SU-DHL-6 (cell line): ENCODE results near the gene MYH6.
"Not testable (repeated sequence)": the region's sequence is repeated elsewhere in the genome, so short reads cannot be mapped to it uniquely, and the experiment has no call there.

Source experiments
- H2AFZ ChIP-seq: fragments of 200-600 bp; sonication (generic); 2 replicates; pipeline ENCODE4 v1.6.1; 2014; ENCODE audit warnings: low read depth, mild to moderate bottlenecking, moderate library complexity, mixed read lengths, antibody characterized with exemption, low read length; ENCODE audit not compliant: severe bottlenecking
- H3F3A ChIP-seq: fragments of 200-600 bp; shearing (Covaris generic); 2 replicates; pipeline ENCODE4 v1.6.0; 2016; ENCODE audit warnings: antibody characterized with exemption, mild to moderate bottlenecking; ENCODE audit not compliant: insufficient read depth
- H3K27ac ChIP-seq: fragments of 200-600 bp; sonication (generic); 2 replicates; pipeline ENCODE4 v1.5.1; 2016; ENCODE audit warnings: low read depth, mild to moderate bottlenecking, low read length, moderate library complexity, mixed read lengths
- H3K27me3 ChIP-seq: fragments of 200-600 bp; sonication (generic), shearing (Covaris generic); 2 replicates; pipeline ENCODE4 v1.6.0; 2014; ENCODE audit warnings: mild to moderate bottlenecking, low read length
- H3K36me3 ChIP-seq: fragments of 200-600 bp; sonication (generic); 2 replicates; pipeline ENCODE4 v1.6.1; 2014; ENCODE audit warnings: mild to moderate bottlenecking, low read length, mixed read lengths
- H3K4me2 ChIP-seq: fragments of 300-600, 200-600 bp; shearing (Covaris generic), sonication (generic); 2 replicates; pipeline ENCODE4 v1.6.0; 2014; ENCODE audit warnings: low read length, low read depth, mild to moderate bottlenecking; ENCODE audit not compliant: poor library complexity, severe bottlenecking
- H3K4me3 ChIP-seq: fragments of 200-600 bp; sonication (generic); 2 replicates; pipeline ENCODE4 v1.5.1; 2014; ENCODE audit warnings: antibody characterized with exemption, low read length, mild to moderate bottlenecking, mixed read lengths; ENCODE audit not compliant: insufficient read depth, poor library complexity, severe bottlenecking
- H3K79me2 ChIP-seq: fragments of 200-600 bp; sonication (generic); 2 replicates; pipeline ENCODE4 v1.6.1; 2014; ENCODE audit warnings: mild to moderate bottlenecking, low read length, moderate library complexity; ENCODE audit not compliant: insufficient read depth
- H3K9ac ChIP-seq: fragments of 200-600 bp; sonication (generic); 2 replicates; pipeline ENCODE4 v1.7.0; 2014; ENCODE audit warnings: mild to moderate bottlenecking, low read length
- H3K9me2 ChIP-seq: fragments of 200-600 bp; sonication (generic); replicated peaks from 2 replicates; pipeline ENCODE4 v1.6.1; 2014; ENCODE audit warnings: low read length; ENCODE audit not compliant: insufficient read depth
- H3K9me3 ChIP-seq: fragments of 200-600 bp; sonication (generic); 2 replicates; pipeline ENCODE4 v1.6.1; 2014; ENCODE audit warnings: low read length, mixed read lengths; ENCODE audit not compliant: insufficient read depth
- H4K20me1 ChIP-seq: fragments of 200-600 bp; sonication (generic); 2 replicates; pipeline ENCODE4 v1.6.1; 2014; ENCODE audit warnings: low read depth, mild to moderate bottlenecking, antibody characterized with exemption, low read length, moderate library complexity, mixed read lengths
- EZH2phosphoT487 ChIP-seq: fragments of 200-600 bp; sonication (generic), shearing (Covaris generic); conservative IDR thresholded peaks from 2 replicates; pipeline ENCODE4 v1.6.1; 2018; ENCODE audit warnings: mild to moderate bottlenecking, antibody characterized with exemption, low read length, moderate library complexity, mixed read lengths
- TF ChIP-seq, protein P1 (sequence below): fragments of 200-600 bp; sonication (generic); IDR thresholded peaks from one replicate; pipeline ENCODE4 v1.5.1; 2017; ENCODE audit warnings: antibody characterized with exemption, mild to moderate bottlenecking, low read length, moderate library complexity; ENCODE audit not compliant: insufficient read depth, poor library complexity, severe bottlenecking

The MYH6 gene

GRCh38 chr14:23430723-23431085 lies 22.6 kb upstream of the MYH6 start:
- Histone ChIP-seq H3K4me2 (no peak overlapping the region), H3K27ac (no peak overlapping the region), H4K20me1 (no peaks in the 10 kb centered on the region), H3K9me2 (no peaks in the 10 kb centered on the region), H3F3A (no peaks in the 10 kb centered on the region), H3K9me3 (no peaks in the 10 kb centered on the region), H3K9ac (no peak overlapping the region), H3K79me2 (no peaks in the 10 kb centered on the region), H3K27me3 (peaks cover 4% of the 10 kb centered on the region; the same call in 1 of the 2 replicates), H3K36me3 (no peaks in the 10 kb centered on the region), H3K4me3 (no peak overlapping the region), H2AFZ (no peak overlapping the region)
- TF ChIP-seq, protein P1, sequence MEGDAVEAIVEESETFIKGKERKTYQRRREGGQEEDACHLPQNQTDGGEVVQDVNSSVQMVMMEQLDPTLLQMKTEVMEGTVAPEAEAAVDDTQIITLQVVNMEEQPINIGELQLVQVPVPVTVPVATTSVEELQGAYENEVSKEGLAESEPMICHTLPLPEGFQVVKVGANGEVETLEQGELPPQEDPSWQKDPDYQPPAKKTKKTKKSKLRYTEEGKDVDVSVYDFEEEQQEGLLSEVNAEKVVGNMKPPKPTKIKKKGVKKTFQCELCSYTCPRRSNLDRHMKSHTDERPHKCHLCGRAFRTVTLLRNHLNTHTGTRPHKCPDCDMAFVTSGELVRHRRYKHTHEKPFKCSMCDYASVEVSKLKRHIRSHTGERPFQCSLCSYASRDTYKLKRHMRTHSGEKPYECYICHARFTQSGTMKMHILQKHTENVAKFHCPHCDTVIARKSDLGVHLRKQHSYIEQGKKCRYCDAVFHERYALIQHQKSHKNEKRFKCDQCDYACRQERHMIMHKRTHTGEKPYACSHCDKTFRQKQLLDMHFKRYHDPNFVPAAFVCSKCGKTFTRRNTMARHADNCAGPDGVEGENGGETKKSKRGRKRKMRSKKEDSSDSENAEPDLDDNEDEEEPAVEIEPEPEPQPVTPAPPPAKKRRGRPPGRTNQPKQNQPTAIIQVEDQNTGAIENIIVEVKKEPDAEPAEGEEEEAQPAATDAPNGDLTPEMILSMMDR, result no peak
- TF ChIP-seq EZH2phosphoT487, result no peak

GRCh38 chr14:23430016-23430722 lies 22.1 kb upstream of the MYH6 start:
- H3F3A ChIP-seq, result no peaks in the 10 kb centered on the region
- no peak overlapping the region for H2AFZ ChIP-seq
- H3K4me3 ChIP-seq, result no peak overlapping the region
- no peaks in the 10 kb centered on the region for H3K79me2 ChIP-seq
- H3K9ac ChIP-seq, result no peak overlapping the region
- H4K20me1 ChIP-seq, result no peaks in the 10 kb centered on the region
- TF ChIP-seq EZH2phosphoT487, result no peak
- TF ChIP-seq, protein P1, result no peak
- H3K4me2 ChIP-seq, result no peak overlapping the region
- H3K9me3 ChIP-seq, result no peaks in the 10 kb centered on the region
- peaks cover 4% of the 10 kb centered on the region; the same call in 1 of the 2 replicates for H3K27me3 ChIP-seq
- no peaks in the 10 kb centered on the region for H3K36me3 ChIP-seq
- H3K27ac ChIP-seq, result no peak overlapping the region
- H3K9me2 ChIP-seq, result no peaks in the 10 kb centered on the region

- no peak for TF ChIP-seq EZH2phosphoT487
- TF ChIP-seq, protein P1, result no peak
- no peaks in the 10 kb centered on the region for H3K9me3 ChIP-seq
- H3K27me3 ChIP-seq, result peaks cover 4% of the 10 kb centered on the region; the same call in 1 of the 2 replicates
- no peaks in the 10 kb centered on the region for H3F3A ChIP-seq
- no peak overlapping the region for H2AFZ ChIP-seq
- no peaks in the 10 kb centered on the region for H4K20me1 ChIP-seq
- no peak overlapping the region for H3K9ac ChIP-seq
- no peak overlapping the region for H3K4me2 ChIP-seq
- no peak overlapping the region for H3K4me3 ChIP-seq
- no peaks in the 10 kb centered on the region for H3K79me2 ChIP-seq
- H3K27ac ChIP-seq, result no peak overlapping the region
- H3K9me2 ChIP-seq, result no peaks in the 10 kb centered on the region
- no peaks in the 10 kb centered on the region for H3K36me3 ChIP-seq
Measured at GRCh38 chr14:23428686-23429495, 20.8 kb upstream of the MYH6 start.

GRCh38 chr14:23425798-23426197 lies 17.7 kb upstream of the MYH6 start:
- not testable (repeated sequence) for H3K9me3 ChIP-seq, H4K20me1 ChIP-seq, H3K27me3 ChIP-seq

More at GRCh38 chr14:23425798-23426197, 17.7 kb upstream of the MYH6 start:
- not testable (repeated sequence) for H3K4me2 ChIP-seq, H3K27ac ChIP-seq, H3K9ac ChIP-seq, H2AFZ ChIP-seq, H3K36me3 ChIP-seq, H3K9me2 ChIP-seq, H3F3A ChIP-seq, H3K4me3 ChIP-seq, H3K79me2 ChIP-seq
